ENCODE data around the gene DLL4. TPM values are rescaled to one million over a fixed set of nuclear protein-coding genes. Genes with fewer than 3 reads are reported as not detected.
A peak's percentile ranks its signal among the peaks of the same experiment; 100 is the strongest.

Gene DLL4
- total and polyA plus RNA-seq, 2 donors (not counting 1 experiment from before 2014, with no cell fraction given): 0.07 to 0.30 TPM

- H3K27me3 Mint-ChIP-seq: no peaks in the 10 kb centered on the region
- peak overlapping the region; percentile 98 for H2AFZ ChIP-seq (ENCODE audit: insufficient read depth, low read depth, low read length, poor library complexity, severe bottlenecking)
- H3K36me3 ChIP-seq (replicated peaks in 1 of 2; ENCODE audit: control extremely low read depth in 1 of 2, control insufficient read depth in 1 of 2, extremely low read depth in 1 of 2, insufficient read depth in 2 of 2, low read length in 1 of 2): peaks cover 2 to 20% of the 10 kb centered on the region in 2 experiments
- peak overlapping the region; percentile 86 for H3K4me2 ChIP-seq (replicated peaks; ENCODE audit: low read depth, low read length, poor library complexity, severe bottlenecking)
- intact Hi-C loops (cut with micrococcal nuclease): loop anchor here (1.0 to 5.0 kb wide), 14 partner anchors 9 to 388 kb away; partner anchors contain the start of genes C15orf62, CCDC32, CHAC1 and DNAJC17
- H3K9me3 Mint-ChIP-seq (ENCODE audit: insufficient read depth): no peaks in the 10 kb centered on the region
- H3K4me1 Mint-ChIP-seq: peaks cover 28% of the 10 kb centered on the region
- WGBS (ENCODE audit: insufficient coverage): under 1% methylated on average over 30 of the region's 33 CpGs
- peak overlapping the region; percentile 94 for H3K27ac Mint-ChIP-seq
- peak overlapping the region; percentile 94 for H3K9ac ChIP-seq (ENCODE audit: low read length)
- peaks cover 32% of the 10 kb centered on the region for H3K79me2 ChIP-seq (ENCODE audit: control insufficient read depth, insufficient read depth, low read length)
- H3K27me3 ChIP-seq (replicated peaks in 1 of 4; ENCODE audit: control extremely low read depth in 1 of 4, control insufficient read depth in 3 of 4, insufficient read depth in 4 of 4, low read length in 3 of 4): no peaks in the 10 kb centered on the region
- peak overlapping the region; percentile 84 to 91 for H3K27ac ChIP-seq (ENCODE audit: low read length in 2 of 2)
- no peaks in the 10 kb centered on the region for H3K9me3 ChIP-seq (ENCODE audit: control extremely low read depth in 1 of 3, control insufficient read depth in 2 of 3, insufficient read depth in 1 of 3, low read length in 2 of 3)
- ATAC-seq (ENCODE audit: low read depth) (peak; percentile 28), DNase-seq (peak; percentile 77)
- H3K4me3 ChIP-seq (ENCODE audit: control extremely low read depth in 1 of 5, extremely low read depth in 1 of 5, insufficient read depth in 1 of 5, low read depth in 2 of 5, low read length in 4 of 5): peak overlapping the region; percentile 81 to 98 (median 92)
- peak overlapping the region; percentile 99 for H3K4me3 Mint-ChIP-seq
- POLR2A ChIA-PET: interaction anchor here (0.7 to 3.4 kb wide), 10 partner anchors 8 to 326 kb away, joined by 3 to 28 read pairs (median 4); partner anchors contain the start of genes DNAJC17, RAD51, RHOV and RPUSD2
- no peak for TF ChIP-seq EZH2 (IDR thresholded peaks at IDR 0.05; ENCODE audit: borderline replicate concordance, insufficient read depth, low read depth, low read length, poor library complexity, severe bottlenecking)
- peak; percentile 51 for TF ChIP-seq CTCF (IDR thresholded peaks at IDR 0.05)
- H3K4me1 ChIP-seq (ENCODE audit: control insufficient read depth in 2 of 2, insufficient read depth in 2 of 2, low read length in 2 of 2): peaks cover 18 to 19% of the 10 kb centered on the region in 2 donors
- peaks cover 11% of the 10 kb centered on the region for H4K20me1 ChIP-seq (ENCODE audit: control insufficient read depth, insufficient read depth, low read length, poor library complexity, severe bottlenecking)
- CTCF ChIA-PET: interaction anchor here (0.5 to 9.8 kb wide), 32 partner anchors 10 to 727 kb away, joined by 3 to 128 read pairs (median 5); partner anchors contain the start of genes C15orf62, CHAC1, CHP1 and RAD51
Observed at GRCh38 chr15:40894681-40895448, 34.3 kb upstream of the DLL4 start.
